ENCODE results near the gene PARP11.

The PARP11 gene, protein sequence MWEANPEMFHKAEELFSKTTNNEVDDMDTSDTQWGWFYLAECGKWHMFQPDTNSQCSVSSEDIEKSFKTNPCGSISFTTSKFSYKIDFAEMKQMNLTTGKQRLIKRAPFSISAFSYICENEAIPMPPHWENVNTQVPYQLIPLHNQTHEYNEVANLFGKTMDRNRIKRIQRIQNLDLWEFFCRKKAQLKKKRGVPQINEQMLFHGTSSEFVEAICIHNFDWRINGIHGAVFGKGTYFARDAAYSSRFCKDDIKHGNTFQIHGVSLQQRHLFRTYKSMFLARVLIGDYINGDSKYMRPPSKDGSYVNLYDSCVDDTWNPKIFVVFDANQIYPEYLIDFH

DNA sequence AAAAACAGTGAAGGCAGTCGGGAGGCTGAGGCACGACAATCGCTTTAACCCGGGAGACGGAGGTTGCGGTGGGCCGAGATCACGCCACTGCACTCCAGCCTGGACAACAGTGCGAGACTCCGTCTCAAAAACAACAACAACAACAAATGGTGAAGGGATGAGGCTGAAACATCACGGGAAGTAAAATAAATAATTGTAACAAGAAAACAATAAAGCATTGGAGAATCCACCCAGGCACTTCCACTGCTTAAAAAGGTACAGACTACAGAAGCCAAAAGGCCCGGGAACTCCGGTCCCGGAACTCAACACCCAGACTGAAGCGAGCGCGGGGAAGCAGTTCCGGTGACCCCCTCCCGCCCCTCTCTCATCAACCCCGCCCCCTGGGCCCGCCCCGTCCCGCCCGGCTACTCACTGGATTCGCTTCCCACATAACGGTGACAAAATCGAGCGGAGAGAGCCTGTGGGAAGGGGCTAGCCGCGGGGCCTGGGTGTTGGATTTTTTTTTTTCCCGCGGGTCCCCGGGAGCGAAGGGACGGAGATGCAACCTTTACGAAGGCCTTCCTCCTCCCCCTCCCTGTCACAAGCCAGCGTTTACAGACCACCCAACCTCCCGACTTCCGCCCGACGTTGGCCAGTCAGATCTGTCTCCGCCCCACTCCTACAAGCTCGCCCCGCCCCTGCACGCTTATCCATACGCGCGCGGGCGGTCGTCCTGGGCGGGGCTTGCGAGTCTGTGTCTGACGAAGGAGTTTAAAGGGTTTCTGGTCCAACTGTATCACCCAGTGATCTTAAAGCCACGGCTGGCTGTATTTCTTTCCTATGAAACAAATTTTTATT, at the start of gene PARP11:
Gene PARP11 (minus strand): TSS at position 600 of the 837 bp plus-strand sequence. CDS start 170 bp downstream, at position 430.
- H3K9me3 ChIP-seq (ENCODE audit: control insufficient read depth, insufficient read depth, low read length): no peaks in the 10 kb centered on the region
- no peaks in the 10 kb centered on the region for H3K36me3 ChIP-seq (ENCODE audit: control insufficient read depth, insufficient read depth, low read length)
- H3K4me1 ChIP-seq (ENCODE audit: control insufficient read depth, insufficient read depth, low read length): peaks cover 3% of the 10 kb centered on the region
- no peaks in the 10 kb centered on the region for H3K27me3 ChIP-seq (ENCODE audit: control insufficient read depth, insufficient read depth, low read length)
- H3K9ac ChIP-seq (ENCODE audit: low read depth, low read length): peak within 1 kb of the TSS; percentile 56
- peak within 1 kb of the TSS; percentile 68 for H3K4me3 ChIP-seq (ENCODE audit: low read depth, low read length)

DNA sequence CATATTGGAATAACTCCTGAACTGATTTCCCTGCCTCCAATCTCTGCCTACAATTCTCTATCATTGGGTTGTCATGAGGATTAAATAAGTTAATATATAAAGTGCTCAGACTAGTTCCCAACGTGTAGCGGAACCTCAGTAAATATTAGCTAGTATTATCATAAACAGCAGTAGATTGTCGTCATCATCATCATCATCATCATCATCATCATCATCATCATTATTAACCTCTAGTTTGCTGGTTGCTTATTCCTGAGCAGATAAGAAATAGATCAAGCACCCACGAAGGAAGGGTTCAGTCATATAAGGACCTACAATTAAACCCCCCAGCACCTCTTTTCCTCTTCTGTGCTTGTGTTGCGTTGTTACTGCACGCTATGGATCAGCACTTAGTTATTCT, 48.8 kb upstream of the PARP11 start:
- no peak overlapping the region for H3K9ac ChIP-seq (ENCODE audit: low read depth, low read length)
- no peaks in the 10 kb centered on the region for H3K9me3 ChIP-seq (ENCODE audit: control insufficient read depth, insufficient read depth, low read length)
- no peak overlapping the region for H3K4me3 ChIP-seq (ENCODE audit: low read depth, low read length)
- H3K4me1 ChIP-seq (ENCODE audit: control insufficient read depth, insufficient read depth, low read length): peaks cover 3% of the 10 kb centered on the region
- H3K27me3 ChIP-seq (ENCODE audit: control insufficient read depth, insufficient read depth, low read length): peaks cover 8% of the 10 kb centered on the region
- no peaks in the 10 kb centered on the region for H3K36me3 ChIP-seq (ENCODE audit: control insufficient read depth, insufficient read depth, low read length)

DNA sequence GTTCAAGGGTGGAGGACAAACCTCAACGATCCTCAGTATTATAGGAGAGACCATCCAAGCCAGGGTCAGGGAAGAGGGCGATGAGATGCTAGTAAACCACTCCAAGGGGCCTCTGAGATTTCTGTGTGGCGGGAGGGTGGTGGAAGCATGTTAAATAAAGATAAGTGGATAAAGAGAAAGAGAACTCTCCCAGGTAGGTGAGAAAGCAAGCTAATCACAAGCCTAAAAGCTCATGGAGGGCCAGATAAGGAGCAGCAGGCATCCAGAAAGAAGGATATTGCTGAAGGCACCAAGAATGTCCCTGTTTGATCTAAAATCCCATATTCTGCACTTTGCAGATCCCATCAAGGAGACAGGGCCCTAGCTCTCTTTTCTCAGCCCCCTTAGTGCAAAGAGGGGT, 48.3 kb upstream of the PARP11 start:
- no peak overlapping the region for H3K9ac ChIP-seq (ENCODE audit: low read depth, low read length)
- H3K27me3 ChIP-seq (ENCODE audit: control insufficient read depth, insufficient read depth, low read length): peaks cover 8% of the 10 kb centered on the region
- H3K4me3 ChIP-seq (ENCODE audit: low read depth, low read length): no peak overlapping the region
- H3K9me3 ChIP-seq (ENCODE audit: control insufficient read depth, insufficient read depth, low read length): no peaks in the 10 kb centered on the region
- H3K36me3 ChIP-seq (ENCODE audit: control insufficient read depth, insufficient read depth, low read length): no peaks in the 10 kb centered on the region
- H3K4me1 ChIP-seq (ENCODE audit: control insufficient read depth, insufficient read depth, low read length): peaks cover 3% of the 10 kb centered on the region

DNA sequence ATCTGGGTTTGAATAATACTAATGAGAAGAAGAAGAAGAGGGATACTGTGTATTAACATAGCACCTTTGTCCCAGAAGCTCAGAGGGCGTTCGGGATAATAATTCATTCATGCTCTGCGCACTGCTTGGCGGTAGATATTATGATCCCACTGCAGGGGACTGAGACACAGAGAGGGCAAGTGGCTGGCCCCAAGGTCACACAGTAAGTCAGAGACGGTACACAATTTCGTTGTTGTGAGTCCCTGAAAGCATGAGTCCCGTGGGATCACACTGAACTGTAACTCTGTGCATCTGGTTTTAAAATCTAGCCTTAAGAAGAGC, 47.9 kb upstream of the PARP11 start:
- Histone ChIP-seq H3K9ac (ENCODE audit: low read depth, low read length) (no peak overlapping the region), H3K4me1 (ENCODE audit: control insufficient read depth, insufficient read depth, low read length) (peaks cover 3% of the 10 kb centered on the region), H3K9me3 (ENCODE audit: control insufficient read depth, insufficient read depth, low read length) (no peaks in the 10 kb centered on the region), H3K36me3 (ENCODE audit: control insufficient read depth, insufficient read depth, low read length) (no peaks in the 10 kb centered on the region), H3K4me3 (ENCODE audit: low read depth, low read length) (no peak overlapping the region), H3K27me3 (ENCODE audit: control insufficient read depth, insufficient read depth, low read length) (peaks cover 8% of the 10 kb centered on the region)

DNA sequence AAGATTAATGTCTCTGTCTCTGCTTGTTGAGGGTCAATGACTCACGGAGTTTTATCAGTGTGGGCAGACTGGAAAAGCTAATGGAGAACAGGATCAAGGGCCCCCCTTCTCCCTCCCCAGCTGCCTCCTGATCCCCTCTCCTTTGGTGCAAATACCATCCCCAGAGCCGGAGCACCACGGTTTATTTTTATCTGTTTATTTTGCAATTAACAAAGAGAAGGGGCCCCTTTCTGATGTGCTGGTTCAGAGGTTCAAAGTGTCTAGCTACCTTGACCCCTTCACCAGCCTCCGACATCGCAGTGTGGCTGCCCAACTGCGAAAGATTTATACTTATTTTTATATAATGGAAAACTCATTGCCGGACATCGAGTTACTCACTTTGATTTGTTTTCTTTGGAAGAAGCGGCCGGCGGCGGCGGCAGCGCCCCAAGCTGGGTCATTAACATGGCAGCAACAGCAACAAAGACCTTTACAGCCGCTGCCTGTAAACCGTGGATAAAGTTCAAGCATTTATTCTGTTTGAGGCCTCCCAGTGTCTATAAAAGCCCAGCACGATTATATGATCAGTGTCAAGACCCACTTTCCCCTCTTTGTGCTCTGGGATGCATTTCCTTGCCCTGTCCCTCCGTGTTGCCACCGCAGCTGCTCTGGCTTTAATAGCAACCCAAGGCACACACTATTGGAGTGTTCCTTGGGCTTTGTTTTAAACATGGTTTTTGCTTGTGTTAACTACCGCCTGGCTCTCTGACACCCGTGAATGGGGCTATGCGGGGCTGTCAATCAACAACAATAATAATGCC, 47.4 kb upstream of the PARP11 start:
- Histone ChIP-seq H3K4me1 (ENCODE audit: control insufficient read depth, insufficient read depth, low read length) (peaks cover 3% of the 10 kb centered on the region), H3K9ac (ENCODE audit: low read depth, low read length) (no peak overlapping the region), H3K36me3 (ENCODE audit: control insufficient read depth, insufficient read depth, low read length) (no peaks in the 10 kb centered on the region), H3K27me3 (ENCODE audit: control insufficient read depth, insufficient read depth, low read length) (peaks cover 8% of the 10 kb centered on the region), H3K4me3 (ENCODE audit: low read depth, low read length) (no peak overlapping the region), H3K9me3 (ENCODE audit: control insufficient read depth, insufficient read depth, low read length) (no peaks in the 10 kb centered on the region)

DNA sequence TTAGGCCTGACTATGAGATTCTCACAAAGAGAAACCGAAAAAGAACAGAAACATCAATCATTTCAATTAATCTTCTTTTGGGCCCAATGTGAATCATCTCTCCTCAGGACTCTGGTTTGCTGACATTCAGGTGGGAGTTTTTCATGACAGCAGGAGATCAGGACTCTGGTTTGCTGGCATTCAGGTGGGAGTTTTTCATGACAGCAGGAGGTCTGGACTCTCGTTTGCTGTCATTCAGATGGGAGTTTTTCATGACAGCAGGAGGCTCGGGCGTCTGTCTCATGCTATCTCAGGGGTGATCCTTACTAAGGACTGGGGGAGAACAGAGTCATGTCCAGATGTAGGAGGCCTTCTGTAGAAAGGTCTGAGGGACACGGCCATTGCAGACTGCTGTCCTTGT, 40.1 kb upstream of the PARP11 start:
- Histone ChIP-seq H3K4me3 (ENCODE audit: low read depth, low read length) (no peak overlapping the region), H3K4me1 (ENCODE audit: control insufficient read depth, insufficient read depth, low read length) (peaks cover 7% of the 10 kb centered on the region), H3K36me3 (ENCODE audit: control insufficient read depth, insufficient read depth, low read length) (no peaks in the 10 kb centered on the region), H3K9ac (ENCODE audit: low read depth, low read length) (no peak overlapping the region), H3K9me3 (ENCODE audit: control insufficient read depth, insufficient read depth, low read length) (no peaks in the 10 kb centered on the region), H3K27me3 (ENCODE audit: control insufficient read depth, insufficient read depth, low read length) (no peaks in the 10 kb centered on the region)

DNA sequence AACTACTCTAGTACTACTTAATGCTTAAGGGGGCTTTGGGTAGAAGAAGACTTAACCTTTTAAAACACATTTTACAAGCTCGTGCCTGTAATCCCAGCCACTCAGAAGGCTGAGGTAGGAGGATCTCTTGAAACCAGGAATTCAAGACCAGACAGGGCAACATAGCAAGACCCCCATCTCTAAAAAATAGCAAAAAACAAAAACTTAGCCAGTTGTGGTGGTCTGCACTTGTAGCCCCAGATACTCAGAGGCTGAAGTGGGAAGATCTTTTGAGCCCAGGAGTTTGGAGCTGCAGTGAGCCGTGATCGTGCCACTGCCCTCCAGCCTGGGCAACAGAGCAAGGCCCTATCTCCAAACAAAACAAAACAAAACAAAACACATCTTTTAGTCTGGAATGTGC, 39.7 kb upstream of the PARP11 start:
- no peak overlapping the region for H3K9ac ChIP-seq (ENCODE audit: low read depth, low read length)
- no peaks in the 10 kb centered on the region for H3K27me3 ChIP-seq (ENCODE audit: control insufficient read depth, insufficient read depth, low read length)
- no peaks in the 10 kb centered on the region for H3K9me3 ChIP-seq (ENCODE audit: control insufficient read depth, insufficient read depth, low read length)
- no peak overlapping the region for H3K4me3 ChIP-seq (ENCODE audit: low read depth, low read length)
- no peaks in the 10 kb centered on the region for H3K36me3 ChIP-seq (ENCODE audit: control insufficient read depth, insufficient read depth, low read length)
- peaks cover 9% of the 10 kb centered on the region for H3K4me1 ChIP-seq (ENCODE audit: control insufficient read depth, insufficient read depth, low read length)

DNA sequence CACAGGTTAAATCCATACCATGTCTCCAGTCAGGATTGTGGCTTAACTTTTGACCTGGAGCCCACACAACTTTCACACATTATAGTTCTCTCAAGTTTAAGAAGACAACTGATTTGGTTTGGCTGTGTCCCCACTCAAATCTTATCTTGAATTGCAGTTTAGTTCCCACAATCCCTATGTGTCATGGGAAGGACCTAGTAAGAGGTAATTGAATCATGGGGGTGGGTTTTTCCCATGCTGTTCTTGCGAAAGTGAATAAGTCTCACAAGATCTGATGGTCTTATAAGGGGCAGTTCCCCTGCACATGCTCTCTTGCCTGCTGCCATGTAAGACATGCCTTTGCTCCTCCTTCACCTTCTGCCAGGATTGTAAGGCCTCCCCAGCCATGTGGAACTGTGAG, 38.2 kb upstream of the PARP11 start:
- peaks cover 9% of the 10 kb centered on the region for H3K4me1 ChIP-seq (ENCODE audit: control insufficient read depth, insufficient read depth, low read length)
- no peaks in the 10 kb centered on the region for H3K27me3 ChIP-seq (ENCODE audit: control insufficient read depth, insufficient read depth, low read length)
- H3K9ac ChIP-seq (ENCODE audit: low read depth, low read length): no peak overlapping the region
- no peak overlapping the region for H3K4me3 ChIP-seq (ENCODE audit: low read depth, low read length)
- no peaks in the 10 kb centered on the region for H3K36me3 ChIP-seq (ENCODE audit: control insufficient read depth, insufficient read depth, low read length)
- no peaks in the 10 kb centered on the region for H3K9me3 ChIP-seq (ENCODE audit: control insufficient read depth, insufficient read depth, low read length)

DNA sequence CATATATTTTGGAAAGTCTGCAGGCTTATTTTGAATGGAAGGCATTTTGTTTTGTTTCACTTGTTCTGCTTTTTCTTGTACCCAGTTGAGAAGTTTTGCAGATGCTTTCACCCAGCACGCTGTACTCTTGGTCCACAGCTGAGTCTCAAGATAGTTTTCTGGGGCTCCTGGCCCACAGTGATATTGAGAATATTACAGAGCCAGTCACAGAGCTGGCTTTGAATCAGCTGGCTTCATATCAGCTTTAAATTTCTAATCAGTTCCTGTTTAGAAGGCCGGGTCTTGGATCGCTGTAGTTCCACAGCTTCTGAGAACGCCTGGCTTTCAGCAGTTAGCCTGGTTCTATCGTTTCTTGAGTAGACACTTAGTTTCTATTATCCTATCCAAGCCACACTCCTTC, 32.5 kb upstream of the PARP11 start:
- Histone ChIP-seq H3K27me3 (ENCODE audit: control insufficient read depth, insufficient read depth, low read length) (no peaks in the 10 kb centered on the region), H3K4me1 (ENCODE audit: control insufficient read depth, insufficient read depth, low read length) (peaks cover 4% of the 10 kb centered on the region), H3K36me3 (ENCODE audit: control insufficient read depth, insufficient read depth, low read length) (no peaks in the 10 kb centered on the region), H3K9ac (ENCODE audit: low read depth, low read length) (no peak overlapping the region), H3K4me3 (ENCODE audit: low read depth, low read length) (no peak overlapping the region), H3K9me3 (ENCODE audit: control insufficient read depth, insufficient read depth, low read length) (no peaks in the 10 kb centered on the region)

DNA sequence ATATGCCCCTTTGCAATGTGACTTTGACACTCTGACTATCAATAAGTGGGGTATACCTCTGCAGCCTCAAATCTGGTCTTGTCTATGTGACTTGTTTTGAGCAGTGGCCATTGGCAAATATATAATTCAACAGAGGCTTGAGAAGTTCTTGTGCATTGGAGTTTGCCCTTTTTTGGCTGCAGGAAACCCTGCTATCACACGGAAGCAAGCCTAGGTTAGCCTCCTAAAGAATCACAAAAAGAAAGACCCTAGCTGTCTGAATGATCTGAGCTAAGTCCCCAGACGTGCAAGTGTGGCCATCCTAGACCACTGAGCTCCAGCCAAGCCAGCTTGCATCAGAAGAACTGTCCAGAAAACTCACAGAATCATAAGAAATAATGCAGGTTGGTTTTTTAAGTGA, 31.8 kb upstream of the PARP11 start:
- H3K27me3 ChIP-seq (ENCODE audit: control insufficient read depth, insufficient read depth, low read length): no peaks in the 10 kb centered on the region
- H3K9me3 ChIP-seq (ENCODE audit: control insufficient read depth, insufficient read depth, low read length): no peaks in the 10 kb centered on the region
- H3K4me1 ChIP-seq (ENCODE audit: control insufficient read depth, insufficient read depth, low read length): peaks cover 4% of the 10 kb centered on the region
- no peak overlapping the region for H3K4me3 ChIP-seq (ENCODE audit: low read depth, low read length)
- H3K36me3 ChIP-seq (ENCODE audit: control insufficient read depth, insufficient read depth, low read length): no peaks in the 10 kb centered on the region
- H3K9ac ChIP-seq (ENCODE audit: low read depth, low read length): no peak overlapping the region

DNA sequence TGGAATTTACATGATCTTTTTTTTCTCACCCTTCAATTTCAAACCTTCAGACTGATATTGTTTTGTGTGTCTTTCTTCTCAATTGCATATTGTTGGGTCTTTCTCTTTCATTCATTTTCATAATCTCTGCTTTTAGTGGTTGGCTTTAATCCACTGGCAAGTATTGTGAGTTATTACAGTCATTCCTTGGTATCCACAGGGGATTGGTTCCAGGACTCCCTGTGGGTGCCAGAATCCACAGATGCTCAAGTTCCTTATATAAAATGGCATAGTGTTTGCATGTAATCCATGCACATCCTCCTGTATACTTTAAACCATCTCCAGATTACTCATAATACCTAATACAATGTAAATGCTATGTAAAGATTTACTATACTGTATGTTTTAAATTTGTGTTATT, 29.7 kb upstream of the PARP11 start:
- no peaks in the 10 kb centered on the region for H3K4me1 ChIP-seq (ENCODE audit: control insufficient read depth, insufficient read depth, low read length)
- H3K9me3 ChIP-seq (ENCODE audit: control insufficient read depth, insufficient read depth, low read length): no peaks in the 10 kb centered on the region
- no peak overlapping the region for H3K4me3 ChIP-seq (ENCODE audit: low read depth, low read length)
- H3K36me3 ChIP-seq (ENCODE audit: control insufficient read depth, insufficient read depth, low read length): no peaks in the 10 kb centered on the region
- H3K9ac ChIP-seq (ENCODE audit: low read depth, low read length): no peak overlapping the region
- no peaks in the 10 kb centered on the region for H3K27me3 ChIP-seq (ENCODE audit: control insufficient read depth, insufficient read depth, low read length)

Data from iPS-15b (cell line).